Measurements from ENCODE around the gene ATP5PD.
A peak's percentile ranks its signal among the peaks of the same experiment; 100 is the strongest.
"Not testable (repeated sequence)": the region's sequence is repeated elsewhere in the genome, so short reads cannot be mapped to it uniquely, and the experiment has no call there.

The ATP5PD gene

GRCh38 chr17:75019710-75020109, 27.1 kb downstream of the ATP5PD start:
- no peak for DNase-seq (ENCODE audit: low spot score in 2 of 2)
- H3K27ac Mint-ChIP-seq (ENCODE audit: low read depth), result no peak overlapping the region
- ATAC-seq (replicated peaks; ENCODE audit: extremely low read depth, poor library complexity, severe bottlenecking), result no peak
- H3K9me3 Mint-ChIP-seq, result no peaks in the 10 kb centered on the region
- peaks cover 34% of the 10 kb centered on the region for H3K36me3 Mint-ChIP-seq (ENCODE audit: insufficient read depth)
- H3K4me1 Mint-ChIP-seq, result peaks cover 10% of the 10 kb centered on the region
- no peaks in the 10 kb centered on the region for H3K27me3 Mint-ChIP-seq
- no peak overlapping the region for H3K4me3 Mint-ChIP-seq

GRCh38 chr17:75019146-75019545, 27.6 kb downstream of the ATP5PD start:
- Mint-ChIP-seq H3K9me3 (no peaks in the 10 kb centered on the region), H3K27me3 (no peaks in the 10 kb centered on the region), H3K4me3 (no peak overlapping the region), H3K27ac (ENCODE audit: low read depth) (no peak overlapping the region), H3K36me3 (ENCODE audit: insufficient read depth) (peaks cover 37% of the 10 kb centered on the region), H3K4me1 (peaks cover 13% of the 10 kb centered on the region)
- ATAC-seq (replicated peaks; ENCODE audit: extremely low read depth, poor library complexity, severe bottlenecking) (no peak), DNase-seq (ENCODE audit: low spot score in 2 of 2) (no peak)

GRCh38 chr17:75013092-75013559, 33.6 kb downstream of the ATP5PD start:
- H3K27ac Mint-ChIP-seq (ENCODE audit: low read depth), result peak overlapping the region; percentile 85
- peak overlapping the region; percentile 90 for H3K4me3 Mint-ChIP-seq
- ATAC-seq (replicated peaks; ENCODE audit: extremely low read depth, poor library complexity, severe bottlenecking), result no peak
- peaks cover 14% of the 10 kb centered on the region for H3K36me3 Mint-ChIP-seq (ENCODE audit: insufficient read depth)
- no peaks in the 10 kb centered on the region for H3K27me3 Mint-ChIP-seq
- no peaks in the 10 kb centered on the region for H3K9me3 Mint-ChIP-seq
- H3K4me1 Mint-ChIP-seq, result peaks cover 31% of the 10 kb centered on the region
- DNase-seq (ENCODE audit: low spot score in 2 of 2), result no peak

- Mint-ChIP-seq H3K9me3 (no peaks in the 10 kb centered on the region), H3K27ac (ENCODE audit: low read depth) (peak within 1 kb of the TSS; percentile 85), H3K36me3 (ENCODE audit: insufficient read depth) (peaks cover 11% of the 10 kb centered on the region), H3K4me1 (peaks cover 31% of the 10 kb centered on the region), H3K27me3 (no peaks in the 10 kb centered on the region), H3K4me3 (peak within 1 kb of the TSS; percentile 90)
- peak; percentile 71 to 73 for DNase-seq (ENCODE audit: low spot score in 2 of 2)
- ATAC-seq (replicated peaks; ENCODE audit: extremely low read depth, poor library complexity, severe bottlenecking), result peak; percentile 92
Observed at GRCh38 chr17:75012346-75013091, 34.2 kb downstream of the ATP5PD start, which contains the start of gene MRPL58. Gene MRPL58, plus strand, starts transcription at chr17:75012670. Its CDS starts 17 bp downstream, at chr17:75012687.

- Mint-ChIP-seq H3K9me3 (no peaks in the 10 kb centered on the region), H3K4me1 (peaks cover 31% of the 10 kb centered on the region), H3K36me3 (ENCODE audit: insufficient read depth) (peaks cover 8% of the 10 kb centered on the region), H3K27me3 (no peaks in the 10 kb centered on the region), H3K27ac (ENCODE audit: low read depth) (peak overlapping the region; percentile 85), H3K4me3 (peak overlapping the region; percentile 90)
- ATAC-seq (replicated peaks; ENCODE audit: extremely low read depth, poor library complexity, severe bottlenecking), result no peak
- no peak for DNase-seq (ENCODE audit: low spot score in 2 of 2)
Observed at GRCh38 chr17:75012096-75012345, 34.7 kb downstream of the ATP5PD start.

- Mint-ChIP-seq H3K27ac (ENCODE audit: low read depth) (peak overlapping the region; percentile 85), H3K4me1 (peaks cover 31% of the 10 kb centered on the region), H3K36me3 (ENCODE audit: insufficient read depth) (peaks cover 6% of the 10 kb centered on the region), H3K4me3 (peak overlapping the region; percentile 90), H3K9me3 (no peaks in the 10 kb centered on the region), H3K27me3 (no peaks in the 10 kb centered on the region)
- ATAC-seq (replicated peaks; ENCODE audit: extremely low read depth, poor library complexity, severe bottlenecking) (no peak), DNase-seq (ENCODE audit: low spot score in 2 of 2) (no peak)
Observed at GRCh38 chr17:75011401-75012095, 35.2 kb downstream of the ATP5PD start.

- ATAC-seq (replicated peaks; ENCODE audit: extremely low read depth, poor library complexity, severe bottlenecking) (no peak), DNase-seq (ENCODE audit: low spot score in 2 of 2) (no peak)
- Mint-ChIP-seq H3K27ac (ENCODE audit: low read depth) (no peak overlapping the region), H3K4me1 (peaks cover 31% of the 10 kb centered on the region), H3K27me3 (no peaks in the 10 kb centered on the region), H3K4me3 (no peak overlapping the region), H3K36me3 (ENCODE audit: insufficient read depth) (peaks cover 2% of the 10 kb centered on the region), H3K9me3 (no peaks in the 10 kb centered on the region)
Observed at GRCh38 chr17:75010683-75011400, 35.9 kb downstream of the ATP5PD start.

- Mint-ChIP-seq H3K36me3 (ENCODE audit: insufficient read depth) (no peaks in the 10 kb centered on the region), H3K27me3 (no peaks in the 10 kb centered on the region), H3K27ac (ENCODE audit: low read depth) (no peak overlapping the region), H3K4me3 (no peak overlapping the region), H3K4me1 (peaks cover 18% of the 10 kb centered on the region), H3K9me3 (no peaks in the 10 kb centered on the region)
- ATAC-seq (replicated peaks; ENCODE audit: extremely low read depth, poor library complexity, severe bottlenecking) (no peak), DNase-seq (ENCODE audit: low spot score in 2 of 2) (no peak)
Observed at GRCh38 chr17:75009139-75009724, 37.5 kb downstream of the ATP5PD start.

- Mint-ChIP-seq H3K36me3 (ENCODE audit: insufficient read depth) (no peaks in the 10 kb centered on the region), H3K4me1 (peaks cover 10% of the 10 kb centered on the region), H3K27me3 (no peaks in the 10 kb centered on the region), H3K9me3 (no peaks in the 10 kb centered on the region), H3K27ac (ENCODE audit: low read depth) (no peak overlapping the region), H3K4me3 (no peak overlapping the region)
- DNase-seq (ENCODE audit: low spot score in 2 of 2), result no peak
- ATAC-seq (replicated peaks; ENCODE audit: extremely low read depth, poor library complexity, severe bottlenecking), result no peak
Observed at GRCh38 chr17:75008373-75008772, 38.4 kb downstream of the ATP5PD start.

GRCh38 chr17:75006653-75007052, 40.1 kb downstream of the ATP5PD start:
- Mint-ChIP-seq H3K4me3 (no peak overlapping the region), H3K9me3 (no peaks in the 10 kb centered on the region), H3K4me1 (no peaks in the 10 kb centered on the region), H3K27me3 (no peaks in the 10 kb centered on the region), H3K36me3 (ENCODE audit: insufficient read depth) (peaks cover 2% of the 10 kb centered on the region), H3K27ac (ENCODE audit: low read depth) (no peak overlapping the region)
- DNase-seq (ENCODE audit: low spot score in 2 of 2), result no peak
- no peak for ATAC-seq (replicated peaks; ENCODE audit: extremely low read depth, poor library complexity, severe bottlenecking)

GRCh38 chr17:75006084-75006483, 40.7 kb downstream of the ATP5PD start:
- H3K9me3 Mint-ChIP-seq; H3K27me3 Mint-ChIP-seq; H3K27ac Mint-ChIP-seq (ENCODE audit: low read depth); H3K4me1 Mint-ChIP-seq; ATAC-seq (replicated peaks; ENCODE audit: extremely low read depth, poor library complexity, severe bottlenecking); H3K36me3 Mint-ChIP-seq (ENCODE audit: insufficient read depth); H3K4me3 Mint-ChIP-seq; DNase-seq (ENCODE audit: low spot score in 2 of 2): not testable (repeated sequence)

- no peak for DNase-seq (ENCODE audit: low spot score in 2 of 2)
- H3K36me3 Mint-ChIP-seq (ENCODE audit: insufficient read depth), result peaks cover 2% of the 10 kb centered on the region
- no peak overlapping the region for H3K27ac Mint-ChIP-seq (ENCODE audit: low read depth)
- H3K4me1 Mint-ChIP-seq, result no peaks in the 10 kb centered on the region
- H3K27me3 Mint-ChIP-seq, result no peaks in the 10 kb centered on the region
- ATAC-seq (replicated peaks; ENCODE audit: extremely low read depth, poor library complexity, severe bottlenecking), result no peak
- H3K4me3 Mint-ChIP-seq, result no peak overlapping the region
- H3K9me3 Mint-ChIP-seq, result no peaks in the 10 kb centered on the region
Observed at GRCh38 chr17:75005291-75005690, 41.5 kb downstream of the ATP5PD start.
